Measurements from ENCODE around the gene MIXL1. TPM values are rescaled to one million over a fixed set of nuclear protein-coding genes. Genes with fewer than 3 reads are reported as not detected.

MIXL1 gene
- total RNA-seq, 2 donors from 2014 or later: not detected

DNA sequence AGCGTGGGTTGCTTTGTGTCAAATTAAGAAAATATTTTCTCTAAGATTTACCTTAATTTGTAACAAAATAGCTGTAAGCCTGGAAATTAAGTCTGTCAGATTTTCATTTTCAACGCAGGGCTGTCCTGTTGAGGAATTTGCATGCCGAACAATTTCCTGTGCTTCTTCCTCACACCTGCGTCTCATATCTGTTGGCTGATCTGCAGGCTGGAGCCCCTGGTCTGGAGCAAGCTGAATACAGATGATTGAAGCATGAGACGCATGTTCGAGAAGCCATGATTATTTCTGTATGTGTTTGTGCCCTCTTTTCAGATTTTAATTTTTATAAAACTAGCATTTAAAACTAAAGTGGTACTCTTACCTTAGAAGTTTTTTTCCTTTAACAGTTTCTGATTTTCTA lies 9.8 kb downstream of the MIXL1 start:
- intact Hi-C loops (cut with DNase I): no loop called here
- no peaks in the 10 kb centered on the region for H3K36me3 ChIP-seq (replicated peaks in 1 of 2; ENCODE audit: insufficient read depth in 1 of 2, low read depth in 2 of 2)
- DNase-seq (no peak), ATAC-seq (no peak)
- no peaks in the 10 kb centered on the region for H3K9me3 ChIP-seq
- H3K27me3 ChIP-seq: no peaks in the 10 kb centered on the region
- H3K27ac ChIP-seq: no peak overlapping the region
- WGBS, 2 donors: 80 to 89% methylated on average over 6 of the region's 6 CpGs
- TF ChIP-seq, protein P1, sequence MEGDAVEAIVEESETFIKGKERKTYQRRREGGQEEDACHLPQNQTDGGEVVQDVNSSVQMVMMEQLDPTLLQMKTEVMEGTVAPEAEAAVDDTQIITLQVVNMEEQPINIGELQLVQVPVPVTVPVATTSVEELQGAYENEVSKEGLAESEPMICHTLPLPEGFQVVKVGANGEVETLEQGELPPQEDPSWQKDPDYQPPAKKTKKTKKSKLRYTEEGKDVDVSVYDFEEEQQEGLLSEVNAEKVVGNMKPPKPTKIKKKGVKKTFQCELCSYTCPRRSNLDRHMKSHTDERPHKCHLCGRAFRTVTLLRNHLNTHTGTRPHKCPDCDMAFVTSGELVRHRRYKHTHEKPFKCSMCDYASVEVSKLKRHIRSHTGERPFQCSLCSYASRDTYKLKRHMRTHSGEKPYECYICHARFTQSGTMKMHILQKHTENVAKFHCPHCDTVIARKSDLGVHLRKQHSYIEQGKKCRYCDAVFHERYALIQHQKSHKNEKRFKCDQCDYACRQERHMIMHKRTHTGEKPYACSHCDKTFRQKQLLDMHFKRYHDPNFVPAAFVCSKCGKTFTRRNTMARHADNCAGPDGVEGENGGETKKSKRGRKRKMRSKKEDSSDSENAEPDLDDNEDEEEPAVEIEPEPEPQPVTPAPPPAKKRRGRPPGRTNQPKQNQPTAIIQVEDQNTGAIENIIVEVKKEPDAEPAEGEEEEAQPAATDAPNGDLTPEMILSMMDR (IDR thresholded peaks at IDR 0.05): no peak
- H3K4me3 ChIP-seq: no peak overlapping the region
- H3K4me1 ChIP-seq: no peaks in the 10 kb centered on the region

DNA sequence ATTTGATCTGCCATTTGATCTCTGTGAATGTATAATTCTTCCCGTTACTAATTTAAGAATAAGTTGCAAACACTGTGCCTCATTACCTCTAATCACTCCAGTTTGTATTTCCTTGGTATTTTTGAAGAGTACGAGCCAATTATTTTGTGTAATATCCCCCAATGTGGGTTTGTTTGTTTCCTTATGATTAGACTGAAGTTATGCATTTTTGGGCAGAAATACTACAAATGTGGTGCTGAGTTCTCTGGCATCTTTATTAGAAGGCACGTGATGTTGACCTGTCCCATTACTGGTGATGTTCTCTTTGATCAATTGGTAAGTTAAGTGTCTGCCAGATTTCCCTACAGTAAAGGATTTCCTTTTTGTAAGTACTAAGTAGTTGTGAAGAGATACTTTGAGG lies 10.3 kb downstream of the MIXL1 start:
- H3K4me1 ChIP-seq: no peaks in the 10 kb centered on the region
- TF ChIP-seq POLR2A (IDR thresholded peaks at IDR 0.05): no peak
- TF ChIP-seq, protein P1 (IDR thresholded peaks at IDR 0.05): no peak
- intact Hi-C loops (cut with DNase I): no loop called here
- H3K9me3 ChIP-seq: no peaks in the 10 kb centered on the region
- ATAC-seq (no peak), DNase-seq (no peak)
- no peak overlapping the region for H3K4me3 ChIP-seq
- H3K27me3 ChIP-seq: no peaks in the 10 kb centered on the region
- 79 to 99% methylated on average over 3 of the region's 3 CpGs for WGBS, 2 donors
- H3K36me3 ChIP-seq (replicated peaks in 1 of 2; ENCODE audit: insufficient read depth in 1 of 2, low read depth in 2 of 2): no peaks in the 10 kb centered on the region
- no peak overlapping the region for H3K27ac ChIP-seq

DNA sequence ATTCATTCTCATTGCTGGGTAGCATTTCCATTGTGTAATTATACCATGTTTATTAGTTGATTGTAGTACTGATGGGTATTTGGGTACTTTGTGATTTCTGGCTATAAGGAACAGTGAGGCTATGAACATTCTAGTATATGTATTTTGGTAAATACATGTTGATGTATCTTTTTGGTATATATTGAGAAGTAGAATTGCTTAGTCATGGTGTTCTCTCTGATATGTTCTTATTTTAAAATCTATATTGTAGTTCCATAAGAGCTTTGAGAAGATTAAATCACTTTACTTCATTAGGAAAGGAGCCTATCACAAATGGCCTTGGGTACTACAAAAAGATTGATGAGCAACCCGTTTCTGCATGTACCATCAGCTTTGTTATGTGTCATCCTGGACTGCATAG lies 13.4 kb downstream of the MIXL1 start:
- intact Hi-C loops (cut with DNase I): no loop called here
- DNase-seq: no peak
- ATAC-seq: no peak
- H3K4me1 ChIP-seq: no peaks in the 10 kb centered on the region
- 75 to 92% methylated on average over 1 of the region's 1 CpG for WGBS, 2 donors
- no peaks in the 10 kb centered on the region for H3K36me3 ChIP-seq (replicated peaks in 1 of 2; ENCODE audit: insufficient read depth in 1 of 2, low read depth in 2 of 2)
- H3K27ac ChIP-seq: no peak overlapping the region
- no peaks in the 10 kb centered on the region for H3K27me3 ChIP-seq
- H3K9me3 ChIP-seq: no peaks in the 10 kb centered on the region
- TF ChIP-seq POLR2A (IDR thresholded peaks at IDR 0.05): no peak
- TF ChIP-seq, protein P1 (IDR thresholded peaks at IDR 0.05): no peak
- H3K4me3 ChIP-seq: no peak overlapping the region

DNA sequence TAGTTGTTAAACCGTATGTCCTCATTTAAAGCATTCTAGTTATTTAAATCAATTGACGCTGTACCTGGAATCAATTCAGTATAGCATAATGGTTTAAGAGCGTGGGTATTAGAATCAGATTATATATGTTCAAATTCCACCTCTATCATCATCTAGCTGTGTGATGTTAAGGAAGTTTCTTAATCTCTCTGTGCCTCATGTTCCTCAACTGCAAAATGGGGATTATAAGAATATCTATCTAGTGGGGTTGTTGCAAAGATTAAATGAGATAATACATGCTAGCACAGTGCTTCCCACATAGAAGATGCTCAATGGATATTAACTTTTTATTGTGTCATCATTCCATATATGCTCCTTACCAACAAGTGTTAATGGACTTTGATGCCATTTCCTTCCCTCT lies 16.0 kb downstream of the MIXL1 start:
- no peaks in the 10 kb centered on the region for H3K36me3 ChIP-seq (replicated peaks in 1 of 2; ENCODE audit: insufficient read depth in 1 of 2, low read depth in 2 of 2)
- H3K9me3 ChIP-seq: no peaks in the 10 kb centered on the region
- no peak overlapping the region for H3K4me3 ChIP-seq
- WGBS, 2 donors: 98% methylated on average over 3 of the region's 3 CpGs
- no peak overlapping the region for H3K27ac ChIP-seq
- H3K27me3 ChIP-seq: no peaks in the 10 kb centered on the region
- ATAC-seq: no peak
- no peak for DNase-seq
- no peaks in the 10 kb centered on the region for H3K4me1 ChIP-seq
- intact Hi-C loops (cut with DNase I): no loop called here
- no peak for TF ChIP-seq POLR2A (IDR thresholded peaks at IDR 0.05)
- TF ChIP-seq, protein P1 (IDR thresholded peaks at IDR 0.05): no peak

DNA sequence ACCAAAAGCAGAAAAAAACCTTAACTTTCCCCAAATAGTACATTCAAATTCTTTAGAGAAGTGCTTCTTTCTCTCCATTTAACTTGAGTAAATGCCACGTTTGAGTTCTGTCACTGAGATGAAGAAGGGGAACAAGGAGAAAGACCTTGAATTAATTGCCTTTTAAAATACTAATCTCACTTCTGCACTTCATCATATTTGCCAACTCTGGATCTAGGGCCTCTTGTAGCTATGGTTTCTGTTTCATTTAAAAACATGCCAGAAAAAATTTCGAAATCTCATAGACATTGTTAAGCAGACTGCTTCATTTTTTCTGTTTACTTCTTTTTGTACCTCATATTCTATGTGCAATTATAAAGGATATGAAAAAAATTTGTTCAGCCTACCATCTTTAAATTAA lies 24.6 kb downstream of the MIXL1 start:
- WGBS, 2 donors: 38 to 42% methylated on average over 2 of the region's 2 CpGs
- ATAC-seq: no peak

More for the DNA sequence above, 24.6 kb downstream of the MIXL1 start:
- no peak for TF ChIP-seq POLR2A (IDR thresholded peaks at IDR 0.05)
- TF ChIP-seq, protein P1 (IDR thresholded peaks at IDR 0.05): no peak
- H3K27me3 ChIP-seq: no peaks in the 10 kb centered on the region
- H3K27ac ChIP-seq: no peak overlapping the region
- no peaks in the 10 kb centered on the region for H3K4me1 ChIP-seq
- DNase-seq: no peak
- no peaks in the 10 kb centered on the region for H3K36me3 ChIP-seq (replicated peaks in 1 of 2; ENCODE audit: insufficient read depth in 1 of 2, low read depth in 2 of 2)
- no peaks in the 10 kb centered on the region for H3K9me3 ChIP-seq
- intact Hi-C loops (cut with DNase I): no loop called here
- H3K4me3 ChIP-seq: no peak overlapping the region

Data from body of pancreas (tissue), 4 donors.